Testis (tissue), 5 donors: Measurements from ENCODE around the gene DDX24. TPM values are rescaled to one million over a fixed set of nuclear protein-coding genes. Genes with fewer than 3 reads are reported as not detected.
A peak's percentile ranks its signal among the peaks of the same experiment; 100 is the strongest.

Source experiments
- DNase-seq: peaks from one replicate; pipeline ENCODE4 v3.0.0-alpha.2; 2019
- H3K27ac ChIP-seq, 2 donors: fragments of 200-600 bp; sonication (generic); one replicate each; pipeline ENCODE4 v1.5.1; 2019
- H3K27me3 ChIP-seq: fragments of 200-600 bp; sonication (generic); one replicate; pipeline ENCODE4 v1.5.1; 2019
- H3K36me3 ChIP-seq: fragments of 200-600 bp; sonication (generic); one replicate; pipeline ENCODE4 v1.5.1; 2017; ENCODE audit warnings: low read depth; ENCODE audit errors: missing control alignments
- H3K4me1 ChIP-seq: fragments of 200-600 bp; sonication (generic); one replicate; pipeline ENCODE4 v1.5.1; 2019
- H3K4me3 ChIP-seq, 2 donors: fragments of 200-600 bp; sonication (generic); one replicate each; pipeline ENCODE4 v1.5.1; 2017 to 2019
- H3K9me3 ChIP-seq: fragments of 200-600 bp; sonication (generic); one replicate; pipeline ENCODE4 v1.5.1; 2017
- CTCF ChIP-seq, 3 experiments: fragments of 450-650 bp in 2 of 3; fragments of 200-600 bp in 1 of 3; sonication (generic) in 1 of 3; IDR thresholded peaks; one replicate each; pipeline ENCODE4 v1.5.1; 2016 to 2019; ENCODE audit warnings: antibody characterized with exemption in 3 of 3, mild to moderate bottlenecking in 2 of 3, moderate library complexity in 1 of 3
- POLR2A ChIP-seq: fragments of 450-650 bp; IDR thresholded peaks from one replicate; pipeline ENCODE4 v1.6.1; 2017; ENCODE audit warnings: antibody characterized with exemption, mild to moderate bottlenecking, moderate library complexity
- WGBS, 2 donors: methylation state at CpG; one replicate each; pipeline ENCODE4 v1.1.5; 2018; 5-methylcytosine and 5-hydroxymethylcytosine counted together
- intact Hi-C: fragments of 100-400 bp; cut with DNase I; formaldehyde crosslinking; loops from one replicate; pipeline ENCODE4 v1.15.1; 2023; ENCODE audit warnings: low total_unique reads
- long read RNA-seq, 2 donors: transcript quantifications; one replicate each; lab custom pipeline, GENCODE V29; 2026
- polyA plus RNA-seq: library from polyadenylated mRNA; stranded (reverse); fragments of 350-450 nt; fragmentation: Illumina TruSeq; extraction: RNeasy Lipid Tissue Mini Kit (QIAGEN cat#74804); gene quantifications from one replicate; pipeline ENCODE4 v1.2.3, GENCODE V29; 2014; ENCODE audit warnings: low read depth, low replicate concordance; ENCODE audit not compliant: insufficient read depth
- total RNA-seq, 2 donors: library from RNA; depleted of rRNA; stranded (reverse); fragments of >200 nt; gene quantifications; one replicate each; pipeline ENCODE4 v1.2.3, GENCODE V29; 2016

Gene DDX24
- 100 to 1,000 TPM; 378 to 485 TPM for total RNA-seq
- polyA plus RNA-seq: 431 TPM
- long read RNA-seq, donor 1, full-length matches to known transcripts: 245 of 411 reads
- long read RNA-seq, donor 1, partial matches to known transcripts: 166 of 411 reads
- long read RNA-seq, donor 1, other reads (novel, unspliced or antisense): 0 of 411 reads
- long read RNA-seq, donor 2, full-length matches to known transcripts: 131 of 299 reads
- long read RNA-seq, donor 2, partial matches to known transcripts: 100 of 299 reads
- long read RNA-seq, donor 2, other reads (novel, unspliced or antisense): 68 of 299 reads

- WGBS, 2 donors: 1% methylated on average over 28 to 72 of the region's 77 CpGs
- DNase-seq: peak; percentile 99
- H3K27ac ChIP-seq: peak within 1 kb of the TSS; percentile 96 to 97
- H3K4me1 ChIP-seq: peaks cover 35% of the 10 kb centered on the region
- H3K4me3 ChIP-seq: peak within 1 kb of the TSS; percentile 99 to 100
- TF ChIP-seq POLR2A (peak; percentile 85), CTCF (IDR thresholded peaks at IDR 0.05) (no peak)
- intact Hi-C loops: no loop called here
- no peaks in the 10 kb centered on the region for H3K9me3 ChIP-seq
- H3K36me3 ChIP-seq: no peaks in the 10 kb centered on the region
- H3K27me3 ChIP-seq: no peaks in the 10 kb centered on the region
Observed at GRCh38 chr14:94080621-94081385, at the start of gene DDX24, which contains the start of gene IFI27L1. TSS of gene DDX24 (minus strand) at chr14:94081202. CDS start at chr14:94079742, 1,460 bp downstream. TSS of gene IFI27L1 (plus strand) at chr14:94081310. CDS start at chr14:94096938, 15,628 bp downstream.

- Histone ChIP-seq H3K4me3 (peak overlapping the region; percentile 53 to 63), H3K9me3 (no peaks in the 10 kb centered on the region), H3K27ac (peak overlapping the region; percentile 88 to 91), H3K27me3 (no peaks in the 10 kb centered on the region), H3K36me3 (no peaks in the 10 kb centered on the region), H3K4me1 (no peaks in the 10 kb centered on the region)
- no peak for TF ChIP-seq POLR2A
- TF ChIP-seq CTCF (IDR thresholded peaks at IDR 0.05): peak in 1 of 3 experiments; percentile 2
- DNase-seq: peak; percentile 65
- WGBS, 2 donors: 0 to 1% methylated on average over 12 of the region's 12 CpGs
- intact Hi-C loops: no loop called here
Observed at GRCh38 chr14:94129758-94130414, 48.9 kb upstream of the DDX24 start.

- intact Hi-C loops: no loop called here
- Histone ChIP-seq H3K4me3 (peak within 1 kb of the TSS; percentile 53 to 63), H3K4me1 (no peaks in the 10 kb centered on the region), H3K36me3 (no peaks in the 10 kb centered on the region), H3K27ac (peak within 1 kb of the TSS; percentile 88 to 91), H3K9me3 (no peaks in the 10 kb centered on the region), H3K27me3 (no peaks in the 10 kb centered on the region)
- 0 to 1% methylated on average over 26 of the region's 27 CpGs for WGBS, 2 donors
- peak; percentile 89 for DNase-seq
- TF ChIP-seq CTCF (IDR thresholded peaks at IDR 0.05) (peak; percentile 13 to 29 (median 16)), POLR2A (no peak)
Observed at GRCh38 chr14:94129111-94129757, 48.2 kb upstream of the DDX24 start, which contains the start of gene IFI27L2. TSS of gene IFI27L2 (minus strand) at chr14:94129604. CDS start at chr14:94129564, 40 bp downstream.

GRCh38 chr14:94128216-94128839 lies 47.3 kb upstream of the DDX24 start:
- Histone ChIP-seq H3K27me3 (no peaks in the 10 kb centered on the region), H3K4me3 (no peak overlapping the region), H3K9me3 (no peaks in the 10 kb centered on the region), H3K36me3 (no peaks in the 10 kb centered on the region), H3K27ac (peak overlapping the region; percentile 88 to 91), H3K4me1 (no peaks in the 10 kb centered on the region)
- WGBS, 2 donors: 84 to 85% methylated on average over 5 to 14 of the region's 14 CpGs
- no peak for TF ChIP-seq CTCF (IDR thresholded peaks at IDR 0.05)
- no peak for TF ChIP-seq POLR2A
- peak; percentile 13 for DNase-seq
- intact Hi-C loops: no loop called here
